AG20443 (cell line): ENCODE data around the gene CDHR2.

Source experiments
- DNase-seq: peaks from one replicate; pipeline ENCODE4 v3.0.0; 2012; ENCODE audit warnings: low spot score, mixed read lengths

CDHR2 gene

DNA sequence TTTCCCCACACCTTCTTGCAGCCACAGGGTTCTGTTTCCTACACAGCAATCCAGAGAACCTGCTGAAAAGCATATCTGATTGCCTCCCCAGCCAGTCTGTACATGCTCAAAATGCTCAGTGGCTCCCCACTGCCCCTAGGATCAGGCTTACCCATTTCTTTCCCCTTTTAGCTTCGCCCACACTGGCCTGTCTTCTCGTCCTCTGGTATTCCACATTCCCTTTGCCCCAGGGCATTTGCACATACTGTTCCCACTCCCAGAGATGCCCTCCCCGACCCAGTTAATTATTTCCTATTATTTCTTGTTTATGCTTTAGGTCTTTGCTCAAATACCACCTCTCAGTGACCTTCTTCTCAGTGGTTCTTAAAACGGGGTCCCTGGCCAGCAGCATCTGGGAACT, 91.5 kb downstream of the CDHR2 start:
- no peak for DNase-seq

GRCh38 chr5:176642675-176643490, 93.7 kb downstream of the CDHR2 start:
- DNase-seq = no peak

DNA sequence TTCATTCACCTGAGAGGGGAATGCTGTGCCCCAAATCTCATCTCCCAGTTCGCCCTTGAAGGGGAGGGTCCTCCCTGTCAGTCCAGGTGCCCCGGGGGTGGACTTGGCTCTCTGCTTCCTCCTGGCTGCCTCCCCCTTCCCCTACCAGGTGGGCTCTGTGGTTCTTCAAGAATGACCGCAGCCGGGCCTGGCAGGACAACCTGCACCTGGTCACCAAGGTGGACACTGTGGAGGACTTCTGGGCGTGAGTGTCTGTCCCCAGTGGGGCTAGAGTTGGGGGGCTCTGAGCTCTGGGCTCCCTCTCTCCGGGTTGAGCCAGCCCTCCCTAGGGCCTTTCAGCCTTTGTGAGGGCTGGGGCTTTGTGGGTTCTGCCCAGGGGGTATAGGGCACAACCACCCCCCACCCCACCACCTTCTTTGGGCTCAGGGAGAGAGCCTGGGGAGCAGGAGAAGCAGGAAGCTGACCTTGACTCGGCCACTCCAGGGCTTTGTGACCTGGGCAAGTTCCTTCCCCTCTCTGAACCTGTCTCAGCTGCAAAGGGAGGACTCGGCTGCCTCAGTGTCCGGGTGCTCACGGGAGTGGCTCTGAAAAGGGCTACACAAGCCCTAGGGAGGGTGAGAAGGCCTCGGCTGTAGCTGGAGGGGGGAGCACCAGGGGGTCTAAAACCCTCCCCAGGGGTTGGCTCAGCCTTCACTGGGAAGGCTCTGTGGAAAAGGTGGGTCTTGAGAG, 94.5 kb downstream of the CDHR2 start:
- DNase-seq = no peak

DNA sequence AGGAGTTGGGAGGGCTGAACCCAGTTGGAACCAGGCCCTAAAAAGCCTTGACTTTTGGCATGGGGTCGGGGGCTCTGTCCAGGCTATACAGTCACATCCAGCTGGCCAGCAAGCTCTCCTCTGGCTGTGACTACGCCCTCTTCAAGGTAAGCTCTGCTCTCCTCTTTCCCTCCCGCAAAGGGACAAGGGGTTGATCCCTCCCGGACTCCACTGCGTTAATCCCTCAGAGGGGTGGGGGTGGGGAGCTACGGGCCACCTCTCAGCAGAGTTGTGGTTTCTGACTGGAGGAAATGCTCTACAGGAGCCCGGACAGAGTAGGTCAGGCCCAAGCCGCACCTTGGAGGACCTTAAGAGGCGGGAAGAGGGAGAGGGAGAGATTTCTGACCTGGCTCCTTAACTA, 95.2 kb downstream of the CDHR2 start:
- no peak for DNase-seq

GRCh38 chr5:176644878-176645670, 95.9 kb downstream of the CDHR2 start:
- no peak for DNase-seq
